ENCODE measurements around the gene MSH3. TPM values are rescaled to one million over a fixed set of nuclear protein-coding genes. Genes with fewer than 3 reads are reported as not detected.

MSH3 gene
- polyA plus RNA-seq, 3 donors: 4.5 to 9.9 (median 8.0) TPM

DNA sequence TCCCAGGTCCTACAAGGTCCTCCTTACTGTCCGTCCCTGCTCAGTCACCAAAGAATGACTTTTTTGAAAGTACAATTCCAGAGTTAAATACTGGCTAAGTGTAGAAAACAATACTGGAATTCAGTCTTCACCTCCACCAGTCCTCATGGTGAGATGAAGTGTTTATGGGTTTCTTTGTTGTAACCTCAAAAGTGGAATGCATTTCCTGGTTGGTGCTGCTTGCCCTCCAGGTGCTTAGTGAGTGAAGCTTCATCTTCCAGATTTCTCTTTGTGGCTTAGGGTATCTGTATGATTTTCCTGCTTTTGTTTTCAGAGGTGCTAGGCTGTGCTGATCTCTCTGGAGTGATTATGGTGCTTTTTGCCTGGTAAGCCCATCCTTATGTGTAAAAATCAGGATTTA lies 49.8 kb downstream of the MSH3 start:
- no CpG with 5 or more reads among the region's 1 CpG for WGBS (ENCODE audit: insufficient coverage)
- no peaks in the 10 kb centered on the region for H3K9me3 Mint-ChIP-seq
- peaks cover 0 to 2% (median 0%) of the 10 kb centered on the region in 3 donors for H3K27me3 Mint-ChIP-seq (ENCODE audit: low read depth in 3 of 3)
- DNase-seq: no peak
- no peak for TF ChIP-seq CTCF (IDR thresholded peaks at IDR 0.05)
- no peaks in the 10 kb centered on the region for H3K9me3 ChIP-seq (replicated peaks in 1 of 2; ENCODE audit: control insufficient read depth in 1 of 2, insufficient read depth in 1 of 2, low read length in 2 of 2)
- H3K4me1 ChIP-seq (ENCODE audit: control insufficient read depth in 1 of 2, insufficient read depth in 2 of 2, low read length in 2 of 2): no peaks in the 10 kb centered on the region
- no peak overlapping the region for H3K9ac ChIP-seq (ENCODE audit: insufficient read depth, low read length, poor library complexity, severe bottlenecking)
- H4K20me1 ChIP-seq (ENCODE audit: insufficient read depth, low read length): no peaks in the 10 kb centered on the region
- peaks cover 56 to 77% of the 10 kb centered on the region in 2 donors for H3K36me3 Mint-ChIP-seq
- intact Hi-C loops (cut with micrococcal nuclease): no loop called here
- no peak overlapping the region for H3K4me2 ChIP-seq (replicated peaks; ENCODE audit: extremely low read depth, low read length, poor library complexity, severe bottlenecking)
- H3K27ac Mint-ChIP-seq: peak overlapping the region in 2 of 7 donors; percentile 53 to 68
- H3K4me3 Mint-ChIP-seq: no peak overlapping the region
- H3K79me2 ChIP-seq (ENCODE audit: insufficient read depth, low read length): no peaks in the 10 kb centered on the region
- H2AFZ ChIP-seq (ENCODE audit: insufficient read depth, low read depth, low read length, poor library complexity, severe bottlenecking): no peak overlapping the region
- H3K4me1 Mint-ChIP-seq: peaks cover 2% of the 10 kb centered on the region
- peaks cover 42 to 82% of the 10 kb centered on the region in 2 donors for H3K36me3 ChIP-seq (replicated peaks in 1 of 2; ENCODE audit: control insufficient read depth in 1 of 2, insufficient read depth in 2 of 2, low read length in 2 of 2)
- no peak overlapping the region for H3K4me3 ChIP-seq (replicated peaks in 1 of 3; ENCODE audit: low read depth in 2 of 3, low read length in 3 of 3)
- no peaks in the 10 kb centered on the region for H3K27me3 ChIP-seq (ENCODE audit: control insufficient read depth in 2 of 2, insufficient read depth in 2 of 2, low read length in 2 of 2)
- H3K27ac ChIP-seq (ENCODE audit: low read depth in 1 of 2, low read length in 2 of 2): no peak overlapping the region

DNA sequence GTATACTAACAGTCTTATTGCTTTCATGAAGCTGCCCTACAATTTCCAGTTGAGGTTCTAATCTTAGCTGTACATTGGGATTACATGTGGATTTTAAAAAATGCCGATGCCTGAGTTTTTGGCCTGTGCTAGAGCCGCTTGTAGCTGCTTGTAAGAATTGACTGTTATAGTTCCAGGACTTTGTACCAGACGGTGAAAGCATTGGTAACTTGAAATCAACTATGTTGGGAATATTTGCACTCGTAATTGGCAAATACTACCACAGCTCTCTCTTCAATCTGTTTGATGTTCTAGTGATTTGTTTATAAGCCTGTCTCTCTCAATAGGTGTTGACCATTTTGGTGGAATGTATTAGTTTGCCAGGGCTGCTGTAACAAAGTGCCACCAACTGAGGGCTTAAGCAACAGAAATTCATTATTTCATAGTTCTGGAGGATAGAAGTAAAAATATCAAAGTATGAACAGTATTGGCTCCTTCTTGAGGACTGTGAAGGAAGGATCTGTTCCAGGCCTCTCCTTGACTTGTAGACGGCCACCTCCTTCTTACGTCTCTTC lies 50.8 kb downstream of the MSH3 start:
- Histone ChIP-seq H3K9ac (ENCODE audit: insufficient read depth, low read length, poor library complexity, severe bottlenecking) (no peak overlapping the region), H3K4me3 (replicated peaks in 1 of 3; ENCODE audit: low read depth in 2 of 3, low read length in 3 of 3) (no peak overlapping the region), H3K4me1 (ENCODE audit: control insufficient read depth in 1 of 2, insufficient read depth in 2 of 2, low read length in 2 of 2) (no peaks in the 10 kb centered on the region), H2AFZ (ENCODE audit: insufficient read depth, low read depth, low read length, poor library complexity, severe bottlenecking) (no peak overlapping the region), H4K20me1 (ENCODE audit: insufficient read depth, low read length) (no peaks in the 10 kb centered on the region), H3K27me3 (ENCODE audit: control insufficient read depth in 2 of 2, insufficient read depth in 2 of 2, low read length in 2 of 2) (no peaks in the 10 kb centered on the region), H3K36me3 (replicated peaks in 1 of 2; ENCODE audit: control insufficient read depth in 1 of 2, insufficient read depth in 2 of 2, low read length in 2 of 2) (peaks cover 46 to 84% of the 10 kb centered on the region in 2 donors), H3K79me2 (ENCODE audit: insufficient read depth, low read length) (no peaks in the 10 kb centered on the region), H3K9me3 (replicated peaks in 1 of 2; ENCODE audit: control insufficient read depth in 1 of 2, insufficient read depth in 1 of 2, low read length in 2 of 2) (no peaks in the 10 kb centered on the region), H3K4me2 (replicated peaks; ENCODE audit: extremely low read depth, low read length, poor library complexity, severe bottlenecking) (no peak overlapping the region), H3K27ac (ENCODE audit: low read depth in 1 of 2, low read length in 2 of 2) (no peak overlapping the region)
- TF ChIP-seq CTCF (IDR thresholded peaks at IDR 0.05): no peak
- H3K4me3 Mint-ChIP-seq: no peak overlapping the region
- intact Hi-C loops (cut with micrococcal nuclease): no loop called here
- WGBS (ENCODE audit: insufficient coverage): no CpG with 5 or more reads among the region's 6 CpGs
- peaks cover 56 to 77% of the 10 kb centered on the region in 2 donors for H3K36me3 Mint-ChIP-seq
- peaks cover 2% of the 10 kb centered on the region for H3K4me1 Mint-ChIP-seq
- peak overlapping the region in 2 of 7 donors; percentile 12 to 23 for H3K27ac Mint-ChIP-seq
- H3K27me3 Mint-ChIP-seq (ENCODE audit: low read depth in 3 of 3): peaks cover 0 to 2% (median 0%) of the 10 kb centered on the region in 3 donors
- H3K9me3 Mint-ChIP-seq: no peaks in the 10 kb centered on the region
- DNase-seq: no peak
